C4-2B (cell line): ENCODE measurements around the gene SARDH.

ENCODE experiments used
- CTCF ChIP-seq: fragments of 450-650 bp; conservative IDR thresholded peaks from 2 replicates; pipeline ENCODE4 v1.5.1; 2017; ENCODE audit warnings: mild to moderate bottlenecking
- ZFX ChIP-seq: fragments of 450-650 bp; IDR thresholded peaks from 2 replicates; pipeline ENCODE4 v1.6.1; 2017

GRCh38 chr9:133705576-133705975 is 32.6 kb downstream of the SARDH start:
- no peak for TF ChIP-seq CTCF
- no peak for TF ChIP-seq ZFX
